Large intestine (tissue), 3 donors: ENCODE data around the gene FBXW9. TPM values are rescaled to one million over a fixed set of nuclear protein-coding genes. Genes with fewer than 3 reads are reported as not detected.
A peak's percentile ranks its signal among the peaks of the same experiment; 100 is the strongest.

ENCODE experiments used
- DNase-seq, 2 donors: peaks; one replicate each; pipeline versions ENCODE4 v3.0.0 to v3.0.0-alpha.2; 2013
- H3K27ac ChIP-seq: one replicate; pipeline ENCODE4 v1.5.1; 2013; ENCODE audit warnings: low read length
- H3K27me3 ChIP-seq: 2 replicates; pipeline ENCODE4 v1.6.1; 2013; ENCODE audit warnings: low read length; ENCODE audit not compliant: control insufficient read depth, insufficient read depth
- H3K36me3 ChIP-seq: 2 replicates; pipeline ENCODE4 v1.6.1; 2013; ENCODE audit warnings: low read length; ENCODE audit not compliant: control insufficient read depth, insufficient read depth
- H3K4me1 ChIP-seq: one replicate; pipeline ENCODE4 v1.6.1; 2013; ENCODE audit warnings: low read length; ENCODE audit not compliant: control insufficient read depth, insufficient read depth
- H3K4me3 ChIP-seq: one replicate; pipeline ENCODE4 v1.5.1; 2013; ENCODE audit warnings: low read length
- H3K9me3 ChIP-seq: one replicate; pipeline ENCODE4 v1.6.1; 2013; ENCODE audit warnings: mild to moderate bottlenecking, low read depth, low read length, moderate library complexity; ENCODE audit not compliant: control insufficient read depth
- WGBS: methylation state at CpG from one replicate; pipeline ENCODE4 v1.1.5; 2013; ENCODE audit warnings: low lambda C conversion rate; ENCODE audit not compliant: insufficient coverage; 5-methylcytosine and 5-hydroxymethylcytosine counted together
- polyA plus RNA-seq: library from polyadenylated mRNA; unstranded; fragments of 120-200 nt; gene quantifications from one replicate; pipeline ENCODE4 v1.2.1, GENCODE V29; 2013

The FBXW9 gene
- polyA plus RNA-seq, 1 donor, result 9.5 TPM

DNA sequence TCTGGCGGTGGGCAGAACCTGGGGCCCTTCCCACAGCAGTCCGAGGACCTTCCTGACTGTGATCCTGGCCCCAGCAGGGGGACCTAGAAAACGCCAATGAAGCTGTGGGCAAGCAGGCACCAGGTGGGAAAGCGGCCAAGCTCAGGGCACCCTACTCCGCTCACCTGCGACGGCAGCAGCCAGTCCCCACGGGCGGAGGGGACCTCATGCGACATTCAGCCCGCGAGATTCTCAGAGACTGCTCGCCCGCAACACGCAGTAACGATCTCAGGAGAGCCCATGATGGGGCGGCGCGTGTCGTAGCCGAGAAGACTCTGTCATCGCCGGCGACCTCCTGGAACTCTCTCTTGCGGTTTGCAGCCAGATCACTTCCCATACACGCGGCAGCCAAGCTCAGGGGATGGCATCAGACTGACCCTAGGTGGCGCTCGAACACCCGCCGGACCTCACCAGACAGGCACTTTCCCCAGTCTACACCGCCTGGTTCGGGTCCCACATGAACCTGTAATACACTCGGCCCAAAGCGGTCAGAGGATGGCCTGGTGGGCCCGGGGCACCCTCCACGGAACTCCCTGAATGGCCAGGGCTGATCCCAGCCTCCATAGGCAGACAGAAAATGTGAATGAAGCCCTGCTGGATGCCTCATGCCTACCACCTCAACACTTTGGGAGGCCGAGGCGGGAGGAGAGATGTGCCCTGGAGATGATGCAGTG, 56.4 kb downstream of the FBXW9 start:
- no peak overlapping the region for H3K27ac ChIP-seq
- WGBS, result no CpG with 5 or more reads among the region's 39 CpGs

More for the DNA sequence above, 56.4 kb downstream of the FBXW9 start:
- H3K36me3 ChIP-seq, result no peaks in the 10 kb centered on the region
- peaks cover 3% of the 10 kb centered on the region for H3K4me1 ChIP-seq
- no peak overlapping the region for H3K4me3 ChIP-seq
- H3K27me3 ChIP-seq, result no peaks in the 10 kb centered on the region
- peak; percentile 71 to 77 for DNase-seq
- no peaks in the 10 kb centered on the region for H3K9me3 ChIP-seq

Other genes starting within 250 kb of the FBXW9 start
- 2.5 TPM for gene ZNF709, start 211.8 kb downstream of the FBXW9 start, polyA plus RNA-seq
- 12.3 TPM for gene ZNF564, start 145.1 kb downstream of the FBXW9 start, polyA plus RNA-seq
- 2.9 TPM for gene ZNF490, start 85.8 kb downstream of the FBXW9 start, polyA plus RNA-seq
- 19.0 TPM for gene ZNF791, start 85.7 kb downstream of the FBXW9 start, polyA plus RNA-seq
- gene MAN2B1, start 29.9 kb downstream of the FBXW9 start, polyA plus RNA-seq, result 51.5 TPM
- gene WDR83, start 29.8 kb downstream of the FBXW9 start, polyA plus RNA-seq, result 20.5 TPM
- gene DHPS, start 14.8 kb downstream of the FBXW9 start, polyA plus RNA-seq, result 97.7 TPM
- 0.33 TPM for gene GNG14, start 8.6 kb downstream of the FBXW9 start, polyA plus RNA-seq
- 49.2 TPM for gene TNPO2, start 27.3 kb upstream of the FBXW9 start, polyA plus RNA-seq
- 219 TPM for gene TRIR, start 38.1 kb upstream of the FBXW9 start, polyA plus RNA-seq
- 64.0 TPM for gene GET3, start 40.9 kb upstream of the FBXW9 start, polyA plus RNA-seq
- 0.10 TPM for gene BEST2, start 55.2 kb upstream of the FBXW9 start, polyA plus RNA-seq
- gene HOOK2, start 78.9 kb upstream of the FBXW9 start, polyA plus RNA-seq, result 192 TPM
- 333 TPM for gene JUNB, start 94.9 kb upstream of the FBXW9 start, polyA plus RNA-seq
- gene PRDX2, start 105.2 kb upstream of the FBXW9 start, polyA plus RNA-seq, result 271 TPM
- 3.8 TPM for gene THSD8, start 105.4 kb upstream of the FBXW9 start, polyA plus RNA-seq
- 20.3 TPM for gene RNASEH2A, start 110.0 kb upstream of the FBXW9 start, polyA plus RNA-seq
- 1.6 TPM for gene RTBDN, start 137.9 kb upstream of the FBXW9 start, polyA plus RNA-seq
- 4.4 TPM for gene MAST1, start 141.9 kb upstream of the FBXW9 start, polyA plus RNA-seq
- gene DNASE2, start 184.8 kb upstream of the FBXW9 start, polyA plus RNA-seq, result 7.8 TPM
- gene KLF1, start 190.6 kb upstream of the FBXW9 start, polyA plus RNA-seq, result 0.79 TPM
- 25.4 TPM for gene GCDH, start 194.5 kb upstream of the FBXW9 start, polyA plus RNA-seq
- gene SYCE2, start 222.7 kb upstream of the FBXW9 start, polyA plus RNA-seq, result 1.0 TPM
- 55.0 TPM for gene FARSA, start 237.1 kb upstream of the FBXW9 start, polyA plus RNA-seq
- 723 TPM for gene CALR, start 242.0 kb upstream of the FBXW9 start, polyA plus RNA-seq
- gene RAD23A, start 249.2 kb upstream of the FBXW9 start, polyA plus RNA-seq, result 91.8 TPM